GM23338 (cell line): ENCODE data around the gene KCNAB1. TPM values are rescaled to one million over a fixed set of nuclear protein-coding genes. Genes with fewer than 3 reads are reported as not detected.

Experiments used
- ATAC-seq: fragments of 200-7000 bp; cut with Tn5 transposase; 3 replicates; pipeline ENCODE4 v1.9.1; 2020
- DNase-seq: peaks from one replicate; pipeline ENCODE4 v3.0.0-alpha.2; 2015; ENCODE audit warnings: low spot score
- H2AFZ ChIP-seq: fragments of 200-600 bp; sonication (generic); 2 replicates; pipeline ENCODE4 v1.8.0; 2016; ENCODE audit warnings: antibody characterized with exemption, mild to moderate bottlenecking, moderate library complexity
- H3F3A ChIP-seq: fragments of 200-600 bp; sonication (generic); replicated peaks from 2 replicates; pipeline ENCODE4 v1.8.0; 2017; ENCODE audit warnings: antibody characterized with exemption, mixed run types, low read depth
- H3K27ac ChIP-seq: fragments of 200-600 bp; sonication (generic); 2 replicates; pipeline ENCODE4 v1.6.1; 2016; ENCODE audit warnings: low read depth
- H3K27me3 ChIP-seq: fragments of 200-600 bp; sonication (generic); 2 replicates; pipeline ENCODE4 v1.8.0; 2016; ENCODE audit warnings: mild to moderate bottlenecking, mixed run types, moderate library complexity; ENCODE audit not compliant: insufficient read depth
- H3K36me3 ChIP-seq: fragments of 200-600 bp; sonication (generic); 2 replicates; pipeline ENCODE4 v1.8.0; 2016; ENCODE audit warnings: mild to moderate bottlenecking; ENCODE audit not compliant: insufficient read depth
- H3K4me1 ChIP-seq: fragments of 200-600 bp; sonication (generic); 2 replicates; pipeline ENCODE4 v1.8.0; 2016; ENCODE audit warnings: mild to moderate bottlenecking, moderate library complexity; ENCODE audit not compliant: insufficient read depth
- H3K4me2 ChIP-seq: fragments of 200-600 bp; sonication (generic); 2 replicates; pipeline ENCODE4 v1.7.1; 2017; ENCODE audit warnings: mixed run types
- H3K4me3 ChIP-seq: fragments of 200-600 bp; sonication (generic); 2 replicates; pipeline ENCODE4 v1.6.1; 2016; ENCODE audit warnings: mixed run types
- H3K79me2 ChIP-seq: fragments of 200-600 bp; sonication (generic); replicated peaks from 2 replicates; pipeline ENCODE4 v1.8.0; 2017; ENCODE audit warnings: mild to moderate bottlenecking; ENCODE audit not compliant: insufficient read depth
- H3K9me2 ChIP-seq: fragments of 200-600 bp; sonication (generic); 2 replicates; pipeline ENCODE4 v1.8.0; 2017; ENCODE audit not compliant: insufficient read depth
- H4K20me1 ChIP-seq: fragments of 200-600 bp; sonication (generic); replicated peaks from 2 replicates; pipeline ENCODE4 v1.8.0; 2017; ENCODE audit warnings: mild to moderate bottlenecking; ENCODE audit not compliant: insufficient read depth
- H3K27ac Mint-ChIP-seq: 2 replicates; pipeline ENCODE4 v1.8.0; 2020; ENCODE audit warnings: inconsistent platforms, mild to moderate bottlenecking, moderate library complexity, mixed read lengths
- H3K27me3 Mint-ChIP-seq: 3 replicates; pipeline ENCODE4 v1.8.0; 2022; ENCODE audit warnings: low read depth, mild to moderate bottlenecking, moderate library complexity, mixed read lengths, inconsistent platforms; ENCODE audit not compliant: insufficient read depth, poor library complexity
- H3K36me3 Mint-ChIP-seq: 3 replicates; pipeline ENCODE4 v1.8.0; 2021; ENCODE audit warnings: low read depth, mild to moderate bottlenecking, inconsistent platforms, moderate library complexity, mixed read lengths
- H3K4me1 Mint-ChIP-seq: 3 replicates; pipeline ENCODE4 v1.8.0; 2020; ENCODE audit warnings: mild to moderate bottlenecking, inconsistent platforms, mixed read lengths
- H3K4me3 Mint-ChIP-seq: 3 replicates; pipeline ENCODE4 v1.8.0; 2021; ENCODE audit warnings: moderate library complexity, mild to moderate bottlenecking, inconsistent platforms, mixed read lengths
- H3K9me3 Mint-ChIP-seq: 3 replicates; pipeline ENCODE4 v1.8.0; 2020; ENCODE audit warnings: moderate library complexity, mild to moderate bottlenecking, inconsistent platforms, mixed read lengths
- EZH2phosphoT487 ChIP-seq: fragments of 200-600 bp; sonication (generic); IDR thresholded peaks from one replicate; pipeline ENCODE4 v1.8.1; 2018; ENCODE audit warnings: antibody characterized with exemption; ENCODE audit not compliant: unreplicated experiment
- POLR2AphosphoS5 ChIP-seq: IDR thresholded peaks from 2 replicates; pipeline ENCODE4 v1.6.1; 2016; ENCODE audit warnings: antibody characterized with exemption, low read depth
- STAT1 ChIP-seq: IDR thresholded peaks from one replicate; pipeline ENCODE4 v1.6.1; 2016; ENCODE audit warnings: antibody characterized with exemption; ENCODE audit not compliant: unreplicated experiment
- ZNF331 ChIP-seq: fragments of 250-450 bp; sonication (Bioruptor Pico); IDR thresholded peaks from 2 replicates; pipeline ENCODE4 v1.5.0; 2020; ENCODE audit warnings: low read depth, mild to moderate bottlenecking, moderate library complexity
- polyA plus RNA-seq: library from polyadenylated mRNA; unstranded; fragments of >200 nt; fragmentation: Nextera tagmentation; extraction: Ambion mirVana; gene quantifications from 2 replicates; pipeline ENCODE4 v1.2.1, GENCODE V29; 2016
- total RNA-seq: library from RNA; depleted of rRNA; stranded (reverse); fragments of >200 nt; shearing (Covaris generic); gene quantifications from 2 replicates; pipeline ENCODE4 v1.2.3, GENCODE V29; 2014
- TF ChIP-seq, protein P1 (sequence below): fragments of 250-450 bp; sonication (Bioruptor Pico); IDR thresholded peaks from 2 replicates; pipeline ENCODE4 v1.5.0; 2020; ENCODE audit warnings: mild to moderate bottlenecking, moderate library complexity
- TF ChIP-seq, protein P2 (sequence below): IDR thresholded peaks from 2 replicates; pipeline ENCODE4 v1.6.1; 2016; ENCODE audit warnings: antibody characterized with exemption

The KCNAB1 gene
- total and polyA plus RNA-seq, 2 experiments from 2014 or later, result 0.69 to 2.6 TPM

DNA sequence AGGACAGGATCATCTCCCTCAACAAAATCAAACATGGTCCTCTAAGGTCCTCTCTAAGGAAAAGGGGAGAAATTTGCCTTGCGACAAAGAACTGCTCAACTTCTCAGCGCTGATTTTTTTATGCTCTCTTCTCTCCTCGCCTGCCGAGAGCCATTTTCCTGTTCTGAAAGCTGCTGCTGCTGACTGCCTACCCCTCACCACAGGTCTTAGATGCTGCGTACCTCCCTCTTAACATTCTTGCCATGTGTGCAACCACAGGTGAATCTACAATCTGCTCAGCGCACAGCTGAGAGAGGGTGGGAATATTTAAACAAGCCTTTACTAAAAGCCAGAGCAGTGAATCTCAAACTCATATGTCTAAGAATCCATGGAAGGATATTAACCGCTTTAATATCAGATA, 223.8 kb downstream of the KCNAB1 start (continued):
- TF ChIP-seq, protein P1, sequence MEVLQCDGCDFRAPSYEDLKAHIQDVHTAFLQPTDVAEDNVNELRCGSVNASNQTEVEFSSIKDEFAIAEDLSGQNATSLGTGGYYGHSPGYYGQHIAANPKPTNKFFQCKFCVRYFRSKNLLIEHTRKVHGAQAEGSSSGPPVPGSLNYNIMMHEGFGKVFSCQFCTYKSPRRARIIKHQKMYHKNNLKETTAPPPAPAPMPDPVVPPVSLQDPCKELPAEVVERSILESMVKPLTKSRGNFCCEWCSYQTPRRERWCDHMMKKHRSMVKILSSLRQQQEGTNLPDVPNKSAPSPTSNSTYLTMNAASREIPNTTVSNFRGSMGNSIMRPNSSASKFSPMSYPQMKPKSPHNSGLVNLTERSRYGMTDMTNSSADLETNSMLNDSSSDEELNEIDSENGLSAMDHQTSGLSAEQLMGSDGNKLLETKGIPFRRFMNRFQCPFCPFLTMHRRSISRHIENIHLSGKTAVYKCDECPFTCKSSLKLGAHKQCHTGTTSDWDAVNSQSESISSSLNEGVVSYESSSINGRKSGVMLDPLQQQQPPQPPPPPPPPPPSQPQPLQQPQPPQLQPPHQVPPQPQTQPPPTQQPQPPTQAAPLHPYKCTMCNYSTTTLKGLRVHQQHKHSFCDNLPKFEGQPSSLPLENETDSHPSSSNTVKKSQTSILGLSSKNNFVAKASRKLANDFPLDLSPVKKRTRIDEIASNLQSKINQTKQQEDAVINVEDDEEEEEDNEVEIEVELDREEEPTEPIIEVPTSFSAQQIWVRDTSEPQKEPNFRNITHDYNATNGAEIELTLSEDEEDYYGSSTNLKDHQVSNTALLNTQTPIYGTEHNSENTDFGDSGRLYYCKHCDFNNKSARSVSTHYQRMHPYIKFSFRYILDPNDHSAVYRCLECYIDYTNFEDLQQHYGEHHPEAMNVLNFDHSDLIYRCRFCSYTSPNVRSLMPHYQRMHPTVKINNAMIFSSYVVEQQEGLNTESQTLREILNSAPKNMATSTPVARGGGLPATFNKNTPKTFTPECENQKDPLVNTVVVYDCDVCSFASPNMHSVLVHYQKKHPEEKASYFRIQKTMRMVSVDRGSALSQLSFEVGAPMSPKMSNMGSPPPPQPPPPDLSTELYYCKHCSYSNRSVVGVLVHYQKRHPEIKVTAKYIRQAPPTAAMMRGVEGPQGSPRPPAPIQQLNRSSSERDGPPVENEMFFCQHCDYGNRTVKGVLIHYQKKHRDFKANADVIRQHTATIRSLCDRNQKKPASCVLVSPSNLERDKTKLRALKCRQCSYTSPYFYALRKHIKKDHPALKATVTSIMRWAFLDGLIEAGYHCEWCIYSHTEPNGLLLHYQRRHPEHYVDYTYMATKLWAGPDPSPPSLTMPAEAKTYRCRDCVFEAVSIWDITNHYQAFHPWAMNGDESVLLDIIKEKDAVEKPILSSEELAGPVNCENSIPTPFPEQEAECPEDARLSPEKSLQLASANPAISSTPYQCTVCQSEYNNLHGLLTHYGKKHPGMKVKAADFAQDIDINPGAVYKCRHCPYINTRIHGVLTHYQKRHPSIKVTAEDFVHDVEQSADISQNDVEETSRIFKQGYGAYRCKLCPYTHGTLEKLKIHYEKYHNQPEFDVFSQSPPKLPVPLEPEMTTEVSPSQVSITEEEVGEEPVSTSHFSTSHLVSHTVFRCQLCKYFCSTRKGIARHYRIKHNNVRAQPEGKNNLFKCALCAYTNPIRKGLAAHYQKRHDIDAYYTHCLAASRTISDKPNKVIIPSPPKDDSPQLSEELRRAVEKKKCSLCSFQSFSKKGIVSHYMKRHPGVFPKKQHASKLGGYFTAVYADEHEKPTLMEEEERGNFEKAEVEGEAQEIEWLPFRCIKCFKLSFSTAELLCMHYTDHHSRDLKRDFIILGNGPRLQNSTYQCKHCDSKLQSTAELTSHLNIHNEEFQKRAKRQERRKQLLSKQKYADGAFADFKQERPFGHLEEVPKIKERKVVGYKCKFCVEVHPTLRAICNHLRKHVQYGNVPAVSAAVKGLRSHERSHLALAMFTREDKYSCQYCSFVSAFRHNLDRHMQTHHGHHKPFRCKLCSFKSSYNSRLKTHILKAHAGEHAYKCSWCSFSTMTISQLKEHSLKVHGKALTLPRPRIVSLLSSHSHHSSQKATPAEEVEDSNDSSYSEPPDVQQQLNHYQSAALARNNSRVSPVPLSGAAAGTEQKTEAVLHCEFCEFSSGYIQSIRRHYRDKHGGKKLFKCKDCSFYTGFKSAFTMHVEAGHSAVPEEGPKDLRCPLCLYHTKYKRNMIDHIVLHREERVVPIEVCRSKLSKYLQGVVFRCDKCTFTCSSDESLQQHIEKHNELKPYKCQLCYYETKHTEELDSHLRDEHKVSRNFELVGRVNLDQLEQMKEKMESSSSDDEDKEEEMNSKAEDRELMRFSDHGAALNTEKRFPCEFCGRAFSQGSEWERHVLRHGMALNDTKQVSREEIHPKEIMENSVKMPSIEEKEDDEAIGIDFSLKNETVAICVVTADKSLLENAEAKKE, result no peak
- TF ChIP-seq STAT1, result no peak

DNA sequence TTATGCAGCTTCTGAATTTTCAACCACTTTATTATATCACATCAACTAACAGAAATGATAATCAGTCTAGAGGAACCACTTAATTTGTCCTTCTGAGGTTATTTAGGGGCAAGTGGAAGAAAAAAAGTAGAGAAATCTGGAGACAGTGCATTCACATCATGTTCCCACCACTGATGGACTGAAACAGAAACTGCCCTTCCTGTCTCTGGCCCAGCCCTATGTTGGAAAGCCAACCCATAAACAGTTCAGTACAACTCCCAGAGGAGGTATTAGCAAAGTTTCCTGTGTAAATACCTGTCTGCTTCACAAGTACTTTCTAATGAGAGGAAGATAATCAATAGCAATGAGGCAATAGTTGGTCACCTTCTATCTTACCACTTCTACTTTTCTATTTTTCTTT, 228.7 kb downstream of the KCNAB1 start:
- Histone ChIP-seq H3K79me2 (no peaks in the 10 kb centered on the region), H3K27ac (no peak overlapping the region)
- no peak for ATAC-seq
- TF ChIP-seq, protein P1, result no peak
- TF ChIP-seq EZH2phosphoT487 (no peak), POLR2AphosphoS5 (no peak), ZNF331 (no peak)
- TF ChIP-seq, protein P2, sequence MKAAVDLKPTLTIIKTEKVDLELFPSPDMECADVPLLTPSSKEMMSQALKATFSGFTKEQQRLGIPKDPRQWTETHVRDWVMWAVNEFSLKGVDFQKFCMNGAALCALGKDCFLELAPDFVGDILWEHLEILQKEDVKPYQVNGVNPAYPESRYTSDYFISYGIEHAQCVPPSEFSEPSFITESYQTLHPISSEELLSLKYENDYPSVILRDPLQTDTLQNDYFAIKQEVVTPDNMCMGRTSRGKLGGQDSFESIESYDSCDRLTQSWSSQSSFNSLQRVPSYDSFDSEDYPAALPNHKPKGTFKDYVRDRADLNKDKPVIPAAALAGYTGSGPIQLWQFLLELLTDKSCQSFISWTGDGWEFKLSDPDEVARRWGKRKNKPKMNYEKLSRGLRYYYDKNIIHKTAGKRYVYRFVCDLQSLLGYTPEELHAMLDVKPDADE, result no peak

More for the DNA sequence above, 228.7 kb downstream of the KCNAB1 start:
- Mint-ChIP-seq H3K27me3 (no peaks in the 10 kb centered on the region), H3K27ac (no peak overlapping the region), H3K4me1 (peaks cover 9% of the 10 kb centered on the region), H3K9me3 (no peaks in the 10 kb centered on the region), H3K4me3 (no peak overlapping the region), H3K36me3 (no peaks in the 10 kb centered on the region)
- no peak overlapping the region for H3K4me3 ChIP-seq
- no peak for DNase-seq
- H2AFZ ChIP-seq, result no peak overlapping the region
- H3K4me2 ChIP-seq, result no peak overlapping the region
- H3K27me3 ChIP-seq, result no peaks in the 10 kb centered on the region
- H4K20me1 ChIP-seq, result no peaks in the 10 kb centered on the region
- H3F3A ChIP-seq, result no peaks in the 10 kb centered on the region
- H3K9me2 ChIP-seq, result no peaks in the 10 kb centered on the region
- H3K36me3 ChIP-seq, result no peaks in the 10 kb centered on the region
- H3K4me1 ChIP-seq, result no peaks in the 10 kb centered on the region
